Ramos (cell line): ENCODE data around the gene CEP126.

Experiments used
- in situ Hi-C: fragments of 300-500 bp; cut with MboI; formaldehyde crosslinking; loops from one replicate; pipeline ENCODE4 v1.14.3; 2022; ENCODE audit warnings: low sequenced_read_pairs; ENCODE audit not compliant: unreplicated experiment

The CEP126 gene, protein sequence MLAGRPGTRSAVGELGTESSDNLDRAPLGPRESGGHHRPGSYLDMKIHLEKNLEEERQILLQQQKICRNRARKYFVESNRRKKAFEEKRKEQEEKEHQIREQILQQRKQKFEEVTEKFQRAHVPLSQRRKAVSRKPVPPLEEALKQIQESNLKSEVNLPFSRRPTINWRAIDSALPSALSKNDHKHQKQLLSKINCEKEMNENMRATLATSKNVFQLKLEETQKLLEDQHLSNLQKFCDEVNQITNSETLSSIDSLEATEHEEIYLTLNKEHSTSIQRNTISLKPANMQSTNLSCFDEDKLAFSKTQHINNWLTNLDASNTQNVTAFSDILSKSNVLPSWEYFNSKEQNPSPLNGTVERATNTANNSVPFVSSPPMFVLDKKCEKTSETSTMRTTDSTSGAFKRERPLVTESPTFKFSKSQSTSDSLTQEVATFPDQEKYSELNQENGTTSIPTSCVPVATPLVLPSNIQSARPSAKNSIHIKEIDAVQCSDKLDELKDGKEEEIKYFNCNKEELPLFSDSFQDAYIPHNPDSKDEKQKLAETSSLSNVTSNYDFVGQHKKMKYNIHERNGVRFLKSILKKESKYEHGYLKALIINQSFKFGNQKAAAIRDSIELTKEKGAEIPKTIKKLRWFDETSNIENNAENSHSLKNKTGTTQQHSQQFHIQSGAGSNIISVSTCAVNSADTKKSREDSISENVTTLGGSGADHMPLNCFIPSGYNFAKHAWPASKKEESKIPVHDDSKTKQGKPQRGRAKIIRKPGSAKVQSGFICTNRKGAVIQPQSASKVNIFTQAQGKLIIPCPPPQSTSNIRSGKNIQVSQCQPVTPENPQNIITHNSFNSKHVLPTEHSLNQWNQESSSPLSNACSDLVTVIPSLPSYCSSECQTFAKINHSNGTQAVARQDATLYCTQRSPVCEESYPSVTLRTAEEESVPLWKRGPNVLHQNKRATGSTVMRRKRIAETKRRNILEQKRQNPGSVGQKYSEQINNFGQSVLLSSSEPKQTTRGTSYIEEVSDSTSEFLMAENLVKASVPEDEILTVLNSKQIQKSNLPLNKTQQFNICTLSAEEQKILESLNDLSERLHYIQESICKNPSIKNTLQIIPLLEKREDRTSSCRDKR

DNA sequence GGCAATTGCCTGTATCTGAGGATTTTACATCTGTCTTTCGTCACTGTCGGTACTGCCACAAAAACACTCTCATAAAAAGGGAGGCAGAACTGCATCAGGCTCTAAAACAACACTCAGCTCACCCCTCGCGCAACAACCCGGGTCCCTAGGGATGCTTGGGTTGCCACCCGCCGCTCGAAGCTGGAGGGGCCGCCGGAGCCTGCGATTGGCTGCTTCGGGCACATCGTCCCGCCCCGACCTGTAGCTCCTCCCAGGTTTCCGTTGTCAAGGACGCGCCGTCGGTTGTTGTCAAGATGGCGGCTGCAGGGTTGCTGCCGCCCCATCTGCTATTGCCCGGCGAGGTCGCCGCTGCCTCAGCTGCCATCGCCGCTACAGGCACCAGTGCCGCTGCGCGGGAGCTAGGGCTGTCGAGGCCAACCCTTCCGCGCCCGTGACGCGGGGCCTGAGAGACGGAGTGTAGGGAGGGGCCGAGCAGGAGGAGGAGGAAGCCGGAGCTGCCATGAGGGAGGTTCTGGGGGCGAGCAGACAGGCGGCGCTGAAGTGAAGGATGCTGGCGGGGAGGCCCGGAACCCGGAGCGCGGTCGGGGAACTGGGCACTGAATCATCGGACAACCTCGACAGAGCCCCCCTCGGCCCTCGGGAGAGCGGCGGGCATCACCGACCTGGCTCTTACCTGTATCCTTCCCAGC is at the start of gene CEP126:
CEP126 (plus strand) TSS at position 273 of the 689 bp plus-strand sequence; CDS start at position 548, 275 bp downstream.
- in situ Hi-C loops, result no loop called here

- in situ Hi-C loops, result no loop called here
These were observed 48.0 kb upstream of the CEP126 start for GRCh38 chr11:101866619-101867491.

GRCh38 chr11:101867951-101868350 is 46.9 kb upstream of the CEP126 start:
- in situ Hi-C loops, result no loop called here

- in situ Hi-C loops, result no loop called here
These were observed 44.3 kb upstream of the CEP126 start for GRCh38 chr11:101870510-101870909.

DNA sequence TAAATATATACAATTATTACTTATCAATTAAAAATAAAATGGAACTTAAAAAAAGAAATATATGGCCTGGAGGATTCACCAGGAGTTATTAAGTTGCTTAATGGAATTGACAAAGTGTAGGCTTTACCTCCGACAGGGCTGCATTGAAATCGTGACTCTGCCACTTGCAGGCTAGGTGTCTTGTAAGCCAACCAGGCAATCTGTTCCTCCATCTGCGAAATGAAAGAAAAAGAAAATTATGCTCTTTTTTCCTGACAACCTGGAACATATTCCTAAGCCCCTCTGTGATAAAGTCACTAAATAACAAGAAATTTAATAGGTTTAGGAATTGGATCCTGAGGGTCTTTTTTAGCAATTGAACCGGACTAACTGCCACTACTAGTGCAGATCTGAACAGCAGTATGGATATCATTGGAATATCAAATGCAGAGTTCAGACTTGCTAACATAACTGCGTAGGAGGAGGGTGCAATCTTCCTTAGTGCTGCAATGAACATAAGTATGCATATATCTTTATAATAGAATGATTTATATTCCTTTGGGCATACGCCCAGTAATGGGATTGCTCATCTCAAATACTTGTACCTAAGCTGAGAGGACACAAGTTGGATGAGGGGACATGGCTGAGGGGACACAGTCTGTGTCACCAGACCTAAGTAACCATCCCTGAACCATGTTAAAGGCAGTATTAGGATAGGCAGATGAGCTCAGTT is 42.5 kb upstream of the CEP126 start:
- in situ Hi-C loops, result no loop called here

GRCh38 chr11:101880222-101880621 is 34.6 kb upstream of the CEP126 start:
- in situ Hi-C loops, result no loop called here

DNA sequence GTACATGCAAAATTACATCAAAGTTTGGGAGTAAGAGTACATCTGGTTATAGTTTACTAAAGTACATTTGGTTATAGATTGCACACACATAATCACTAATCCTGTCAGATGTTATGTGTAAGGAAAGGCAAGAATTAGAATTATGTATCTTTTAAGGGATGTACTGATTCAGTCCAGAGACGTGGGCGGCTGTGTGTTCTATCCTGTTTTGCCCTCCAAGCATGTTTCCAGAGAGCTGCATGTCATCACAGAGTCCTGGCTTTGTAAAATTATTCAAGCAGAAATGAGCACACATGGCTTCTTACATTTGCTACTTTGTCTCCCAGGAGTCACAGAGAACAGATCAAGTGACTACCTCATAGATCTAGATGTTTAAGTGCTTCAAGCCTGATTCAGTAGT is 33.2 kb upstream of the CEP126 start:
- in situ Hi-C loops, result no loop called here

- in situ Hi-C loops, result no loop called here
These were observed 29.2 kb upstream of the CEP126 start for GRCh38 chr11:101885631-101886030.

GRCh38 chr11:101889767-101890166 is 25.0 kb upstream of the CEP126 start:
- in situ Hi-C loops, result no loop called here

DNA sequence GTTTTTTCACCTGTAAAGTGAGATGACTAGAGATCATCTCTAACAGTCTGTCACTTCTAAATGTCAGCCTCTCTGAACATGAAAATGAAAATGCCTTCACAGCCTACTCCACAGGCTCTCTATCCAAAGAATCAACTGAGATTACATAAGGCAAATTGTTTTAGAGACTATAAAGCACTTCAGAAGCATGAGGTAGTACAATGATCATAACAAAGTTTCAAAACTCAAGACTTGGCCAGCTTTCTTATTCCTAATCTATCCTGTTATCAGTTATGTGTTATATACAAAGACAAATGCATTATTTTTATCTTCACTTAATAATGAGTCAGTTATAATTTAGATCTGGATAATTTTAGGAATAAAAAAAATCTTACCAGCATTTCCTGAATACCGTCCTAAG is 20.3 kb upstream of the CEP126 start:
- in situ Hi-C loops, result no loop called here

DNA sequence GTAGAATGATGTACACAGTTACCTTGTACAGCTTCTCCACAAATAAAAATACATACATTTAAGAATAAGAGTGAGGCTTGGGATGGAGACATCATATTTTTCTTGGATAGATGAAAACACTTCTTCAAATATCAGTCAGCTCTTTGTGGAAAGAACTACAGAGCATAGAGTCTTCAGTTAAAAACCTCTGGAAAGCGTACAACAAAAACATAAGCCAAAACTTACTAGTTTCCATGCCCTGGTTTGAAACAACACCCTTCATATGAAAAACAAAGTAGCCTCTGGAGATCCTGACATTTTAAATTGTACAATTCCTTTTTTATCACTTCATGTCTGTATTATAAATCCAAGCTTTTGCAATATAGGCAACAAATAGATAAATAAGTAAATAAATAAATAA is 7.0 kb upstream of the CEP126 start:
- in situ Hi-C loops, result no loop called here

GRCh38 chr11:101909087-101909486 is 5.7 kb upstream of the CEP126 start:
- in situ Hi-C loops, result no loop called here

- in situ Hi-C loops, result no loop called here
These were observed 2.0 kb upstream of the CEP126 start for GRCh38 chr11:101912823-101913284.

- in situ Hi-C loops, result no loop called here
These were observed 1.2 kb upstream of the CEP126 start for GRCh38 chr11:101913656-101914055.

DNA sequence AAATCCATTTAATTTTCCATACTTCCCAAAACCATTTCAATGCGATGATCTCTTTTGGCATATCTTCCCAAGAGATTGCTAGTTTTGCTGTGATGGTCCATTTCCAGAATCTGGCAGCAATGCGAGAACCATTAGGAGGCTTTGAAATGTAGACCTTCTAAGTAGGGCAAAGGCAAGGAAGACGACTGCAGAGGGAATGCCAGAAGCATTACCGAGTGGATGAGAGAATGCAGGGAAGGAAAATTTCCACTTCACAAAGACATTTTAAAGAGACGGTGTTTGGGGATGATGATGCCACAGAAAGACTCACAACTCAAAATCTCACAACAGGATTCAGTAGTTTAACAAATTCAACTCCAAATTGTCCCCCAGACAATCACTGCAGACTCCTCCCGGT is 471 bp upstream of the CEP126 start:
- in situ Hi-C loops, result no loop called here

GRCh38 chr11:101915791-101916291 is 1.0 kb downstream of the CEP126 start:
- in situ Hi-C loops, result no loop called here

DNA sequence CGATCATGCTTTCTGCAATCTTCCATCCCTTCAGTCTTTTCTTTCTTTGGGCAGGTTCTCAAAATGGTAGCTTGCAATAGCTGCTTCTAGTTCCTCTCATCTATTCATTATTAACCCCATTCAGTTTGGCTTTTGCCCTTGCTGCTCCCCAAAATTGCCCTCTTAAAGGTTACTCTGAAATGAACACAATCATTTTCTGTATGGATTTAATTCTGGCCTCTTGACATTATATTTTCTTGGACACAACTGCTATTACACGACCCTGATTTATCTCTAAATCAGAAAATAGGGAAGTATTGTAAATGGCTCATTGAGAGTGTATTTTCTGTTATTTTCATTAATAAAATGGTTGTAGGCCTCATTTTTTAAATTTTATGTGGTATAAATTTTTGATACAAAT is 1.6 kb downstream of the CEP126 start, which contains the start of gene ANGPTL5:
ANGPTL5 (minus strand) TSS at position 101 of the 400 bp plus-strand sequence. CDS start 8,613 bp downstream, outside the sequence.
- in situ Hi-C loops, result no loop called here

GRCh38 chr11:101917226-101917625 is 2.4 kb downstream of the CEP126 start:
- in situ Hi-C loops, result no loop called here
